Measurements from ENCODE around the gene DOCK3. TPM values are rescaled to one million over a fixed set of nuclear protein-coding genes. Genes with fewer than 3 reads are reported as not detected.
A peak's percentile ranks its signal among the peaks of the same experiment; 100 is the strongest.

The DOCK3 gene
- total and polyA plus RNA-seq, 2 donors (not counting 3 experiments of a cell fraction or from before 2014, with no cell fraction given) = 0.08 to 0.13 TPM

DNA sequence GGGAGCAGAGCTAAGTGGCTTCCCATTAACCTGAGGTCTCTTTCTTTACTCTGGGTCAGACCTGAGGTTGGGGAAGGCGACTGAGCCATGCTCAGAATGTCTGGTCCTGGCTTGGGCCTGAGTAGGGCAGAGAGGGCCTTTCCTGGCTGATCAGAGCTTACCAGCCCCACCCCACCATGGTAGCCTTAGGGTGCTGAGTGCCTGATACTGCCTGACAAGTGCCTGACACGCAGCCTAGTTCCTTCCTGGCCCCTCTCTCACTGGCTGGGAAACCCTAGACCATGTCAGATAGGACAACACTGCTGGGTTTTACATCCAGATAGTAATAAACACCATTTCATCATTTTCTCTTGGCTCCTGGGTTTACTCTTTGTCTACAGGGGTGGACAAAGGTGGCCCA, 25.8 kb upstream of the DOCK3 start:
- Histone ChIP-seq H3K27me3 (ENCODE audit: control insufficient read depth in 2 of 2, insufficient read depth in 2 of 2, low read length in 2 of 2) (no peaks in the 10 kb centered on the region), H3K79me2 (ENCODE audit: control insufficient read depth, insufficient read depth, low read length) (no peaks in the 10 kb centered on the region), H3K9me3 (replicated peaks; ENCODE audit: control insufficient read depth, insufficient read depth, low read length) (no peaks in the 10 kb centered on the region), H3K4me3 (replicated peaks in 1 of 3; ENCODE audit: insufficient read depth in 1 of 3, low read depth in 1 of 3, low read length in 3 of 3) (no peak overlapping the region), H3K4me1 (ENCODE audit: control insufficient read depth, extremely low read depth, insufficient read depth, low read length) (no peaks in the 10 kb centered on the region), H3K36me3 (ENCODE audit: control insufficient read depth in 2 of 2, extremely low read depth in 1 of 2, insufficient read depth in 2 of 2, low read length in 2 of 2) (peaks cover 0 to 1% of the 10 kb centered on the region in 2 experiments), H4K20me1 (replicated peaks; ENCODE audit: control insufficient read depth, extremely low read depth, insufficient read depth, low read length) (no peaks in the 10 kb centered on the region), H2AFZ (ENCODE audit: low read depth, low read length) (no peak overlapping the region), H3K4me2 (ENCODE audit: insufficient read depth, low read length) (no peak overlapping the region), H3K9me1 (replicated peaks; ENCODE audit: control insufficient read depth, extremely low read depth, insufficient read depth, low read length) (no peaks in the 10 kb centered on the region), H3K27ac (ENCODE audit: insufficient read depth, low read depth, low read length) (no peak overlapping the region), H3K9ac (replicated peaks; ENCODE audit: extremely low read depth, insufficient read depth, low read length) (no peak overlapping the region)
- dilution Hi-C loops (cut with MboI; ENCODE audit: extremely low pct_ligation_motif_present, low sequenced_read_pairs) = no loop called here
- intact Hi-C loops (cut with micrococcal nuclease) = no loop called here
- FAIRE-seq = no peak
- BruUV-seq (replicated peaks) = TSS peak; percentile 24
- POLR2A ChIA-PET = no interaction called here
- no peak for DNase-seq (ENCODE audit: low read depth, low spot score)
- TF ChIP-seq FOS (IDR thresholded peaks at IDR 0.05; ENCODE audit: borderline replicate concordance, insufficient read depth, low read length) = no peak
- no peak for TF ChIP-seq MYC (IDR thresholded peaks at IDR 0.05; ENCODE audit: low read depth, low read length)
- no peak for TF ChIP-seq POLR2AphosphoS5 (IDR thresholded peaks at IDR 0.05; ENCODE audit: insufficient read depth, low read depth, low read length)
- no peak for TF ChIP-seq EZH2 (IDR thresholded peaks at IDR 0.05; ENCODE audit: borderline replicate concordance, low read depth, low read length, severe bottlenecking)
- CTCF ChIA-PET = interaction anchor here (1.0 to 1.5 kb wide), 3 partner anchors 18 to 452 kb away, joined by 3 to 6 read pairs (median 4); no protein-coding TSS in a partner anchor

DNA sequence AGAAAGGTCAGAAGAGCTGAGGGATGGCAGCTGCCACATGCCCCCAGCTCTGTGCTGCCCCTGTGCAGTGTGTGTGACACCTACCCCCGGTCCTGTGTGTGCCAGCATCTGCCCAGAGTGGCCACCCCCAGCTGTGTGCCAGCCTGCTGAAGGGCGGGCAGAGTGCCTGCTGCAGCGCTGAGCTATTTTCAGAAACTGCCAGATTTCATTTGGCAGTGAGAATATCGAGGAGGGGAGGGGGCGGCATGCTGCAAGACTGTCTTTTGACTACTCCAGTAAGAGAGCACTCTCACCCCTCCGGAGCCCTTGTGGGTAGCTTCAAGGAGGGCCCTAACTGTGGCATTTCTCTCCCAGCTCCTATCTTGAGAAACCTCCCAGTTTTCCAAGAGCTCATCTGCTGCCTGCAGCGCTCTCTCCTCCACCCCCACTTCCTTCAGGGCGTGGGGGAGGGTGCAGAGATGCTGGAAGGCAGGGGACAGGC, 25.2 kb upstream of the DOCK3 start:
- no peak for FAIRE-seq
- dilution Hi-C loops (cut with MboI; ENCODE audit: extremely low pct_ligation_motif_present, low sequenced_read_pairs) = no loop called here
- TF ChIP-seq MYC (IDR thresholded peaks at IDR 0.05; ENCODE audit: low read depth, low read length) (no peak), FOS (IDR thresholded peaks at IDR 0.05; ENCODE audit: borderline replicate concordance, insufficient read depth, low read length) (no peak), GATA2 (IDR thresholded peaks at IDR 0.05; ENCODE audit: insufficient read depth, insufficient read length, low read depth, low read length) (no peak), POLR2A (IDR thresholded peaks at IDR 0.05; ENCODE audit: low read depth, low read length) (no peak), POLR2AphosphoS5 (IDR thresholded peaks at IDR 0.05; ENCODE audit: insufficient read depth, low read depth, low read length) (no peak)
- TF ChIP-seq, protein P1, sequence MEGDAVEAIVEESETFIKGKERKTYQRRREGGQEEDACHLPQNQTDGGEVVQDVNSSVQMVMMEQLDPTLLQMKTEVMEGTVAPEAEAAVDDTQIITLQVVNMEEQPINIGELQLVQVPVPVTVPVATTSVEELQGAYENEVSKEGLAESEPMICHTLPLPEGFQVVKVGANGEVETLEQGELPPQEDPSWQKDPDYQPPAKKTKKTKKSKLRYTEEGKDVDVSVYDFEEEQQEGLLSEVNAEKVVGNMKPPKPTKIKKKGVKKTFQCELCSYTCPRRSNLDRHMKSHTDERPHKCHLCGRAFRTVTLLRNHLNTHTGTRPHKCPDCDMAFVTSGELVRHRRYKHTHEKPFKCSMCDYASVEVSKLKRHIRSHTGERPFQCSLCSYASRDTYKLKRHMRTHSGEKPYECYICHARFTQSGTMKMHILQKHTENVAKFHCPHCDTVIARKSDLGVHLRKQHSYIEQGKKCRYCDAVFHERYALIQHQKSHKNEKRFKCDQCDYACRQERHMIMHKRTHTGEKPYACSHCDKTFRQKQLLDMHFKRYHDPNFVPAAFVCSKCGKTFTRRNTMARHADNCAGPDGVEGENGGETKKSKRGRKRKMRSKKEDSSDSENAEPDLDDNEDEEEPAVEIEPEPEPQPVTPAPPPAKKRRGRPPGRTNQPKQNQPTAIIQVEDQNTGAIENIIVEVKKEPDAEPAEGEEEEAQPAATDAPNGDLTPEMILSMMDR (IDR thresholded peaks at IDR 0.05; ENCODE audit: extremely low read depth in 1 of 2, insufficient read depth in 1 of 2, low read depth in 1 of 2, low read length in 2 of 2) = no peak

More for the DNA sequence above, 25.2 kb upstream of the DOCK3 start:
- intact Hi-C loops (cut with micrococcal nuclease) = no loop called here
- no peak overlapping the region for H3K4me2 ChIP-seq (ENCODE audit: insufficient read depth, low read length)
- no peaks in the 10 kb centered on the region for H3K9me3 ChIP-seq (replicated peaks; ENCODE audit: control insufficient read depth, insufficient read depth, low read length)
- DNase-seq (ENCODE audit: low read depth, low spot score) = no peak
- H2AFZ ChIP-seq (ENCODE audit: low read depth, low read length) = no peak overlapping the region
- no peaks in the 10 kb centered on the region for H3K27me3 ChIP-seq (ENCODE audit: control insufficient read depth in 2 of 2, insufficient read depth in 2 of 2, low read length in 2 of 2)
- H3K27ac ChIP-seq (ENCODE audit: insufficient read depth, low read depth, low read length) = no peak overlapping the region
- ChIA-PET CTCF (interaction anchor here (1.0 to 1.5 kb wide), 2 partner anchors 18 to 33 kb away, joined by 4 to 6 read pairs; no protein-coding TSS in a partner anchor), POLR2A (no interaction called here)
- no peaks in the 10 kb centered on the region for H3K4me1 ChIP-seq (ENCODE audit: control insufficient read depth, extremely low read depth, insufficient read depth, low read length)
- no peak overlapping the region for H3K4me3 ChIP-seq (replicated peaks in 1 of 3; ENCODE audit: insufficient read depth in 1 of 3, low read depth in 1 of 3, low read length in 3 of 3)
- H3K79me2 ChIP-seq (ENCODE audit: control insufficient read depth, insufficient read depth, low read length) = no peaks in the 10 kb centered on the region
- no peaks in the 10 kb centered on the region for H3K9me1 ChIP-seq (replicated peaks; ENCODE audit: control insufficient read depth, extremely low read depth, insufficient read depth, low read length)
- H3K36me3 ChIP-seq (ENCODE audit: control insufficient read depth in 2 of 2, extremely low read depth in 1 of 2, insufficient read depth in 2 of 2, low read length in 2 of 2) = peaks cover 0 to 1% of the 10 kb centered on the region in 2 experiments
- no TSS peak for BruUV-seq (replicated peaks)
- H4K20me1 ChIP-seq (replicated peaks; ENCODE audit: control insufficient read depth, extremely low read depth, insufficient read depth, low read length) = no peaks in the 10 kb centered on the region
- no peak overlapping the region for H3K9ac ChIP-seq (replicated peaks; ENCODE audit: extremely low read depth, insufficient read depth, low read length)

Data from endothelial cell of umbilical vein (primary cell).